ENCODE measurements around the gene ATG13.

GRCh38 chr11:46722566-46723358 is 105.4 kb downstream of the ATG13 start:
- TF ChIP-seq, protein P1, sequence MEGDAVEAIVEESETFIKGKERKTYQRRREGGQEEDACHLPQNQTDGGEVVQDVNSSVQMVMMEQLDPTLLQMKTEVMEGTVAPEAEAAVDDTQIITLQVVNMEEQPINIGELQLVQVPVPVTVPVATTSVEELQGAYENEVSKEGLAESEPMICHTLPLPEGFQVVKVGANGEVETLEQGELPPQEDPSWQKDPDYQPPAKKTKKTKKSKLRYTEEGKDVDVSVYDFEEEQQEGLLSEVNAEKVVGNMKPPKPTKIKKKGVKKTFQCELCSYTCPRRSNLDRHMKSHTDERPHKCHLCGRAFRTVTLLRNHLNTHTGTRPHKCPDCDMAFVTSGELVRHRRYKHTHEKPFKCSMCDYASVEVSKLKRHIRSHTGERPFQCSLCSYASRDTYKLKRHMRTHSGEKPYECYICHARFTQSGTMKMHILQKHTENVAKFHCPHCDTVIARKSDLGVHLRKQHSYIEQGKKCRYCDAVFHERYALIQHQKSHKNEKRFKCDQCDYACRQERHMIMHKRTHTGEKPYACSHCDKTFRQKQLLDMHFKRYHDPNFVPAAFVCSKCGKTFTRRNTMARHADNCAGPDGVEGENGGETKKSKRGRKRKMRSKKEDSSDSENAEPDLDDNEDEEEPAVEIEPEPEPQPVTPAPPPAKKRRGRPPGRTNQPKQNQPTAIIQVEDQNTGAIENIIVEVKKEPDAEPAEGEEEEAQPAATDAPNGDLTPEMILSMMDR (tag by site-specific recombination; IDR thresholded peaks at IDR 0.05): no peak
- no peak for TF ChIP-seq PBX3 (CRISPR knock-in tag; IDR thresholded peaks at IDR 0.05)
- TF ChIP-seq ZNF558 (tag by site-specific recombination; IDR thresholded peaks at IDR 0.05): no peak
- no peak for TF ChIP-seq GLI2 (tag by site-specific recombination; IDR thresholded peaks at IDR 0.05; ENCODE audit: borderline replicate concordance, low read depth)
- no peak for TF ChIP-seq ZNF639 (tag by site-specific recombination; IDR thresholded peaks at IDR 0.05)
- TF ChIP-seq, protein P2, sequence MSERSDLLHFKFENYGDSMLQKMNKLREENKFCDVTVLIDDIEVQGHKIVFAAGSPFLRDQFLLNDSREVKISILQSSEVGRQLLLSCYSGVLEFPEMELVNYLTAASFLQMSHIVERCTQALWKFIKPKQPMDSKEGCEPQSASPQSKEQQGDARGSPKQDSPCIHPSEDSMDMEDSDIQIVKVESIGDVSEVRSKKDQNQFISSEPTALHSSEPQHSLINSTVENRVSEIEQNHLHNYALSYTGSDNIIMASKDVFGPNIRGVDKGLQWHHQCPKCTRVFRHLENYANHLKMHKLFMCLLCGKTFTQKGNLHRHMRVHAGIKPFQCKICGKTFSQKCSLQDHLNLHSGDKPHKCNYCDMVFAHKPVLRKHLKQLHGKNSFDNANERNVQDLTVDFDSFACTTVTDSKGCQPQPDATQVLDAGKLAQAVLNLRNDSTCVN (tag by site-specific recombination; optimal IDR thresholded peaks at IDR 0.05): no peak
- no peak for TF ChIP-seq ZNF274 (IDR thresholded peaks at IDR 0.05; ENCODE audit: low read length)
- no peak for TF ChIP-seq ZNF274 (tag by site-specific recombination; IDR thresholded peaks at IDR 0.05; ENCODE audit: borderline replicate concordance)
- TF ChIP-seq ZNF174 (tag by site-specific recombination; IDR thresholded peaks at IDR 0.05): no peak
- no peak for TF ChIP-seq ZNF248 (tag by site-specific recombination; IDR thresholded peaks at IDR 0.05)
- TF ChIP-seq ZNF707 (tag by site-specific recombination; IDR thresholded peaks at IDR 0.05): no peak
- TF ChIP-seq KLF10 (tag by site-specific recombination; IDR thresholded peaks at IDR 0.05): no peak
- TF ChIP-seq ZNF350 (tag by site-specific recombination; IDR thresholded peaks at IDR 0.05): no peak
- TF ChIP-seq, protein P3, sequence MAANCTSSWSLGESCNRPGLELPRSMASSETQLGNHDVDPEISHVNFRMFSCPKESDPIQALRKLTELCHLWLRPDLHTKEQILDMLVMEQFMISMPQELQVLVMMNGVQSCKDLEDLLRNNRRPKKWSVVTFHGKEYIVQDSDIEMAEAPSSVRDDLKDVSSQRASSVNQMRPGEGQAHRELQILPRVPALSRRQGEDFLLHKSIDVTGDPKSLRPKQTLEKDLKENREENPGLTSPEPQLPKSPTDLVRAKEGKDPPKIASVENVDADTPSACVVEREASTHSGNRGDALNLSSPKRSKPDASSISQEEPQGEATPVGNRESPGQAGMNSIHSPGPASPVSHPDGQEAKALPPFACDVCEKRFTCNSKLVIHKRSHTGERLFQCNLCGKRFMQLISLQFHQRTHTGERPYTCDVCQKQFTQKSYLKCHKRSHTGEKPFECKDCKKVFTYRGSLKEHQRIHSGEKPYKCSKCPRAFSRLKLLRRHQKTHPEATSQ (tag by site-specific recombination; IDR thresholded peaks at IDR 0.05): no peak

Data from HEK293 (cell line).